ENCODE results near the gene FOXL2.

GRCh38 chr3:138909904-138910303 is 37.0 kb downstream of the FOXL2 start:
- TF ChIP-seq CTCF (IDR thresholded peaks at IDR 0.05; ENCODE audit: insufficient read depth, low read depth, low read length) (no peak), EZH2 (IDR thresholded peaks at IDR 0.05; ENCODE audit: insufficient read depth, low read length) (no peak)

All from astrocyte (in vitro differentiated cells and primary cell).